Coronary artery (tissue), 2 donors: ENCODE measurements around the gene AADAT.
"Not testable (repeated sequence)": the region's sequence is repeated elsewhere in the genome, so short reads cannot be mapped to it uniquely, and the experiment has no call there.

Experiments used
- DNase-seq: peaks from one replicate; pipeline ENCODE4 v3.0.0-alpha.2; 2017; ENCODE audit warnings: low spot score
- H3K27ac ChIP-seq, 2 donors: fragments of 200-600 bp; sonication (generic); one replicate each; pipeline ENCODE4 v1.5.1; 2016 to 2019
- H3K4me3 ChIP-seq: fragments of 200-600 bp; sonication (generic); 2 replicates; pipeline ENCODE4 v1.5.1; 2016; ENCODE audit warnings: mild to moderate bottlenecking, moderate library complexity
- CTCF ChIP-seq: fragments of 200-600 bp; sonication (generic); IDR thresholded peaks from one replicate; pipeline ENCODE4 v1.5.1; 2019; ENCODE audit warnings: antibody characterized with exemption

Gene AADAT

GRCh38 chr4:170124406-170124805 is 34.6 kb upstream of the AADAT start:
- Histone ChIP-seq H3K27ac (no peak overlapping the region), H3K4me3 (no peak overlapping the region)
- TF ChIP-seq CTCF: no peak
- DNase-seq: no peak

- DNase-seq: no peak
- no peak overlapping the region for H3K4me3 ChIP-seq
- TF ChIP-seq CTCF: no peak
- H3K27ac ChIP-seq: no peak overlapping the region
Observed at GRCh38 chr4:170122252-170122651, 32.5 kb upstream of the AADAT start.

- TF ChIP-seq CTCF: no peak
- DNase-seq: no peak
- H3K4me3 ChIP-seq: no peak overlapping the region
- no peak overlapping the region for H3K27ac ChIP-seq
Observed at GRCh38 chr4:170114636-170115035, 24.9 kb upstream of the AADAT start.

GRCh38 chr4:170114183-170114582 is 24.4 kb upstream of the AADAT start:
- H3K4me3 ChIP-seq, DNase-seq, H3K27ac ChIP-seq: not testable (repeated sequence)

GRCh38 chr4:170111546-170111945 is 21.8 kb upstream of the AADAT start:
- Histone ChIP-seq H3K27ac (no peak overlapping the region), H3K4me3 (no peak overlapping the region)
- TF ChIP-seq CTCF: no peak
- no peak for DNase-seq

GRCh38 chr4:170111085-170111484 is 21.3 kb upstream of the AADAT start:
- TF ChIP-seq CTCF: no peak
- no peak for DNase-seq

GRCh38 chr4:170110285-170110672 is 20.5 kb upstream of the AADAT start:
- H3K27ac ChIP-seq: no peak overlapping the region
- no peak overlapping the region for H3K4me3 ChIP-seq
- TF ChIP-seq CTCF: no peak
- DNase-seq: no peak

More at GRCh38 chr4:170111085-170111484, 21.3 kb upstream of the AADAT start:
- H3K27ac ChIP-seq: no peak overlapping the region
- H3K4me3 ChIP-seq: no peak overlapping the region

- no peak overlapping the region for H3K27ac ChIP-seq
- no peak for DNase-seq
Observed at GRCh38 chr4:170109586-170110284, 20.0 kb upstream of the AADAT start.

More at GRCh38 chr4:170109586-170110284, 20.0 kb upstream of the AADAT start:
- no peak for TF ChIP-seq CTCF
- H3K4me3 ChIP-seq: no peak overlapping the region
